Thoracic aorta (tissue), 2 donors: ENCODE data around the gene BMP7. TPM values are rescaled to one million over a fixed set of nuclear protein-coding genes. Genes with fewer than 3 reads are reported as not detected.
"Not testable (repeated sequence)": the region's sequence is repeated elsewhere in the genome, so short reads cannot be mapped to it uniquely, and the experiment has no call there.

Source experiments
- ATAC-seq: fragments of 150-250 bp; one replicate; pipeline ENCODE4 v1.8.0; 2017; ENCODE audit warnings: low read depth; ENCODE audit not compliant: insufficient number of reproducible peaks, low FRiP score
- DNase-seq: peaks from one replicate; pipeline ENCODE4 v3.0.0-alpha.2; 2020; ENCODE audit warnings: low spot score
- H3K27ac ChIP-seq, 2 donors: fragments of 200-600 bp; sonication (generic); 1 replicate in 1 of 2; 2 replicates in 1 of 2; pipeline ENCODE4 v1.5.1; 2016; ENCODE audit warnings: mild to moderate bottlenecking in 2 of 2, moderate library complexity in 2 of 2
- H3K27me3 ChIP-seq: fragments of 200-600 bp; sonication (generic); replicated peaks from 2 replicates; pipeline ENCODE4 v1.6.0; 2016; ENCODE audit warnings: mild to moderate bottlenecking; ENCODE audit not compliant: insufficient read depth
- H3K36me3 ChIP-seq: fragments of 200-600 bp; sonication (generic); one replicate; pipeline ENCODE4 v1.5.1; 2016
- H3K4me1 ChIP-seq, 2 donors: fragments of 200-600 bp; sonication (generic); 1 replicate in 1 of 2; 2 replicates in 1 of 2; pipeline versions ENCODE4 v1.5.1 to v1.6.0; 2016; ENCODE audit warnings: low read depth in 2 of 2, mild to moderate bottlenecking in 1 of 2; ENCODE audit not compliant: control insufficient read depth in 1 of 2
- H3K4me3 ChIP-seq: fragments of 200-600 bp; sonication (generic); 2 replicates; pipeline ENCODE4 v1.5.1; 2016; ENCODE audit warnings: mild to moderate bottlenecking
- H3K9me3 ChIP-seq: fragments of 200-600 bp; sonication (generic); 2 replicates; pipeline ENCODE4 v1.5.1; 2016
- CTCF ChIP-seq: fragments of 200-600 bp; sonication (generic); IDR thresholded peaks from one replicate; pipeline ENCODE4 v1.5.1; 2019; ENCODE audit warnings: antibody characterized with exemption
- total RNA-seq, 2 donors: library from RNA; depleted of rRNA; stranded (reverse); fragments of >200 nt; gene quantifications; one replicate each; pipeline versions ENCODE4 v1.1.0 to v1.2.3, GENCODE V29; 2016

The BMP7 gene
- total RNA-seq, 2 donors from 2014 or later = 1.5 TPM; not detected in 1

DNA sequence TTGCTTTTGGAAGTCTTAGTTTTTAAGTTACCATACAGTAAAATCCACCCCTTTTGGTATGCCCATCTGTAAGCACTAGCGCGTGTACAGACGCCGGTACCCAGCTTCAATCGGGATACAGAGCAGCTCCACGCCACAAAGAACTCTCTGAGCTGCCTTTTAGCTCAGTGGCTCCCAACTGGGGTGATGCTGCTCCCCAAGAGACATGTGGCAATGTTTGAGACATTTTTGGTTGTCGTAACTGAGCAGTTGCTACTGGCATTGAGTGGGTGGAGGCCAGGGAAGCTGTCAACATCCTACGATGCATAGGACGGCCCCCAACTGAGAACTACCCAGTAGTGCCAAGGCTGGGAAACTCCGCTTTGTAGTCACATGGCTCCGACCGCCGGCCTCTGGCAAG, 73.3 kb downstream of the BMP7 start:
- no peaks in the 10 kb centered on the region for H3K36me3 ChIP-seq
- no peak overlapping the region for H3K4me3 ChIP-seq
- no peak overlapping the region for H3K27ac ChIP-seq
- no peak for TF ChIP-seq CTCF
- DNase-seq (no peak), ATAC-seq (no peak)
- H3K9me3 ChIP-seq = no peaks in the 10 kb centered on the region
- no peaks in the 10 kb centered on the region for H3K27me3 ChIP-seq
- H3K4me1 ChIP-seq = no peaks in the 10 kb centered on the region

GRCh38 chr20:57192311-57192710, 74.1 kb downstream of the BMP7 start:
- ATAC-seq (no peak), DNase-seq (no peak)
- Histone ChIP-seq H3K9me3 (no peaks in the 10 kb centered on the region), H3K4me1 (no peaks in the 10 kb centered on the region), H3K4me3 (no peak overlapping the region), H3K27me3 (no peaks in the 10 kb centered on the region), H3K36me3 (no peaks in the 10 kb centered on the region), H3K27ac (no peak overlapping the region)
- no peak for TF ChIP-seq CTCF

- not testable (repeated sequence) for ATAC-seq, H3K27ac ChIP-seq, H3K36me3 ChIP-seq, H3K4me3 ChIP-seq, H3K27me3 ChIP-seq, H3K4me1 ChIP-seq, H3K9me3 ChIP-seq, DNase-seq
Observed at GRCh38 chr20:57191265-57191638, 75.2 kb downstream of the BMP7 start.

DNA sequence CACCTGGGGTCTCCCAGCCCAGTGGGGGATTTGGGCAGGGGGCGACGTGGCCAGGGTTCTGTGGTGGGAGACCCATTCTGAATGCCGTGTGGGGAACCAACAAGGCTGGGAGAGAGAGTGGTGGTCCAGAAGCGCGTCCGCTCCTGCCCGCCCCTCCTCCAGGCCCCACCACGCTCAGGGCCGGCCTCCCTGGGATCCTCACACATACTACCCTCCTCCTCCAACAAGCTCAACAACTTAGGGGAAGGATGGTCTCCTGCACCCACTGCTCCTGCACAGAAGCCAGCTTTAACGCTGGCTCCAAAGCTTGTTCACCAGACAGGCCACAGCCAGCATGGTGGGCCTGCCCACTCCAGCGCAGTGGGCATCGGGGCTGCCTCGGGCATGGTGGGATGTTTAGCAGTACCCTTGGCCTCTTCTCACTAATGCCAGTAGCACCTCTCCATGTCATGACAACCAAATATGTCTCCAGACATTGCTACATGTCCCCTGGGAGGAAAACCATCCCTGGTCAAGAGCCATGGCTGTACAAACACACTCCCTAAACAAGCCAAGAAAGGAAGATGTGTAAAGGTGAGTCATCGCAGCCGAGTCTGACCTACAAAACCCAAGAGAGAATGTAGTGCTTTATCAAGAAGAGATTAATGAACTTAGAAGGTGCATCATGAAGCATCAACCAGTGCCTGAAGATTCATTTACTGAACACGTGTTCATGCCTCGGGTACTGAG, 75.7 kb downstream of the BMP7 start:
- TF ChIP-seq CTCF = no peak
- Histone ChIP-seq H3K36me3 (no peaks in the 10 kb centered on the region), H3K9me3 (no peaks in the 10 kb centered on the region), H3K4me3 (no peak overlapping the region), H3K4me1 (no peaks in the 10 kb centered on the region), H3K27ac (no peak overlapping the region), H3K27me3 (no peaks in the 10 kb centered on the region)
- ATAC-seq (no peak), DNase-seq (no peak)

DNA sequence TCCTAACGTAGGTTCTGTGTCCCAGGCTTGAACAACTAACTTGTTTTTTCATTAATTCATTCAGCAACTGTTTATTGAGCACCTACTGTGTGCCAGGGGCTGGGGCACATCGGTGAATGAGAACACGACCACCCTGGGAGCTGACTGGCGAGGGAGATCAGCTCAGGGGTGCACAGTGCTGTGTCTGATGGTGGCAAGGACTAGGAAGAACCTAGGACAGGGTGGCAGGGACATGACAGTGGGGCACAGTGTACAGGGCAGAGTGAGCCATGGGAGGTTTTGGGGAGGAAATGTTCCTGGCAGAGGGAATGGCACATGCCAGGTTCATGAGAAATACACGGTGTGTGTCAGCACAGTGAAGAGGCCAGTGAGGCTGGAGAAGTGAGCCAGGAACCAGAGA, 76.7 kb downstream of the BMP7 start:
- ATAC-seq (no peak), DNase-seq (no peak)
- Histone ChIP-seq H3K4me3 (no peak overlapping the region), H3K36me3 (no peaks in the 10 kb centered on the region), H3K27ac (no peak overlapping the region), H3K27me3 (no peaks in the 10 kb centered on the region), H3K9me3 (no peaks in the 10 kb centered on the region), H3K4me1 (no peaks in the 10 kb centered on the region)
- no peak for TF ChIP-seq CTCF

- Histone ChIP-seq H3K4me3 (no peak overlapping the region), H3K27me3 (no peaks in the 10 kb centered on the region), H3K36me3 (no peaks in the 10 kb centered on the region), H3K4me1 (no peaks in the 10 kb centered on the region), H3K9me3 (no peaks in the 10 kb centered on the region), H3K27ac (no peak overlapping the region)
- DNase-seq = no peak
- TF ChIP-seq CTCF = no peak
- ATAC-seq = no peak
Observed at GRCh38 chr20:57188576-57189079, 77.8 kb downstream of the BMP7 start.
